SK-N-MC (cell line): Measurements from ENCODE around the gene RNLS.

Experiments used
- EZH2 ChIP-seq: fragments of 200-600 bp; sonication (generic); IDR thresholded peaks from one replicate; pipeline ENCODE4 v1.6.1; 2017; ENCODE audit warnings: antibody characterized with exemption
- FOXP2 ChIP-seq: optimal IDR thresholded peaks from 2 replicates; pipeline ENCODE3; 2011; ENCODE audit warnings: mild to moderate bottlenecking, moderate library complexity; ENCODE audit not compliant: insufficient read depth; ENCODE audit errors: extremely low read length, control extremely low read depth
- POLR2AphosphoS5 ChIP-seq: IDR thresholded peaks from 2 replicates; pipeline ENCODE4 v1.6.1; 2012; ENCODE audit warnings: mild to moderate bottlenecking, low read depth, low read length, borderline replicate concordance

DNA sequence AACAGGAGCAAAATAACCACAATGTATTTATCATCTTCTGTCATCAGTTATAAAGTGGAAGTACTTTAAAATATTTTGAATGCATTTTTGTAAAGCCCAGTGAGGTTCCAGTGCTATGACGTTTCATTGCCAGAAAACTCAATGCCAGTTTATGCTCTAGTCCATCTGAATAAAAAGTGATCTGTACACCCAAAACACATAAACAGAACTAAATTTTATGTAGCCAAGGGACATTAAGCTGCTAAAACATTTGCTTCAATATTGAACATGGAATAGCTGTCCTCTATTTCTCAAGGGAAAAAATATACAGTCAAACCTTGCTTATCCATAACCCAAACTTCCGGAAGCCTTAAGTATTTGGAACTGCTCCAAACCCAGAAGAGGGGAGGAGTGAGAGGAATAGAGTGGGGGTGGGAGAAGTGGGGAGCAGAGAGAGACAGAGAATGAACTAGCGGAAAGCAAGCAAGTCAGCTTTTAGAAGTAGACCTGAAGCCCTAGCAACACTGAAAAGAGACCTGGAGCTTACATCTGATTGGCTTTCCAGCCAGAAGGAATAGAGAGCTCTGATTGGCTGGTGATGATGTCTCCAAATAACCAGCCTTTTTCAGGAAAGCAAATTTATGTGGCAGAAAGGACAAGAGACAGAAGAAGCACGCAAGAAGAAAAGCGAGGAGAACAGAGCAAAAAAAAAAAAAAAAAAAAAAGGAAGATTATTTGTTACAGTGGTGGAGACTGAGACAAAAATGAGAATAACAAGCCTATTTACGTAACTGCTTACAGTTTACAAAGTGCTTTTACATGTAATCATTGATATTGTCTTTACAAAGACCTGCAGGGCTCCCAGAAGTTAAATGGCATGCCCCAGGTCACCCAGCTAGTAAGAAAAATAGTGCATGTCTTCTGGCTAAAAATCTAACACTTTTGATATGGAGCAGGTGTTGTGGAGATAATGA, 196.0 kb downstream of the RNLS start:
- TF ChIP-seq POLR2AphosphoS5 (no peak), EZH2 (no peak), FOXP2 (no peak)
